ENCODE results near the gene SLC13A2.

The SLC13A2 gene

GRCh38 chr17:28537219-28537610 lies 63.8 kb downstream of the SLC13A2 start:
- DNase-seq (ENCODE audit: low read depth) = no peak

- DNase-seq (ENCODE audit: low read depth) = no peak
Measured at GRCh38 chr17:28538296-28538895, 65.0 kb downstream of the SLC13A2 start.

- no peak for DNase-seq (ENCODE audit: low read depth)
Measured at GRCh38 chr17:28540231-28540630, 66.8 kb downstream of the SLC13A2 start.

- no peak for DNase-seq (ENCODE audit: low read depth)
Measured at GRCh38 chr17:28541439-28541838, 68.0 kb downstream of the SLC13A2 start.

- no peak for DNase-seq (ENCODE audit: low read depth)
Measured at GRCh38 chr17:28544402-28545140, 71.1 kb downstream of the SLC13A2 start.

- DNase-seq (ENCODE audit: low read depth) = no peak
Measured at GRCh38 chr17:28545141-28545503, 71.7 kb downstream of the SLC13A2 start.

GRCh38 chr17:28545787-28546415 lies 72.5 kb downstream of the SLC13A2 start:
- no peak for DNase-seq (ENCODE audit: low read depth)

- no peak for DNase-seq (ENCODE audit: low read depth)
Measured at GRCh38 chr17:28547096-28547622, 73.7 kb downstream of the SLC13A2 start.

Data from HS-27A (cell line).